GM12878 (cell line): Measurements from ENCODE around the gene ATP6V1F. TPM values are rescaled to one million over a fixed set of nuclear protein-coding genes. Genes with fewer than 3 reads are reported as not detected.

Experiments used
- ASH2L ChIP-seq: fragments of 300-600, 200-600 bp; sonication (generic); IDR thresholded peaks from 2 replicates; pipeline ENCODE4 v1.6.1; 2017; ENCODE audit warnings: low read depth, mild to moderate bottlenecking, borderline replicate concordance
- BHLHE40 ChIP-seq, 2 experiments: fragments of 450-650 bp in 1 of 2; IDR thresholded peaks; 2 replicates each; pipeline ENCODE4 v1.6.1; 2011 to 2017; ENCODE audit warnings: low read depth in 2 of 2, borderline replicate concordance in 1 of 2, improper control_type of control experiment in 1 of 2, low read length in 1 of 2, mild to moderate bottlenecking in 1 of 2
- MLLT1 ChIP-seq: fragments of 450-650 bp; IDR thresholded peaks from 2 replicates; pipeline ENCODE4 v1.6.1; 2016; ENCODE audit warnings: mild to moderate bottlenecking
- MXI1 ChIP-seq: fragments of 150-350 bp; IDR thresholded peaks from 2 replicates; pipeline ENCODE4 v1.6.1; 2011; ENCODE audit warnings: low read depth, mild to moderate bottlenecking, inconsistent platforms, low read length, improper control_type of control experiment
- NR2F1 ChIP-seq: fragments of 450-650 bp; conservative IDR thresholded peaks from 2 replicates; pipeline ENCODE4 v1.6.1; 2017; ENCODE audit warnings: mild to moderate bottlenecking
- PAX5 ChIP-seq: IDR thresholded peaks from 2 replicates; pipeline ENCODE4 v1.6.1; 2011; ENCODE audit warnings: low read depth, low read length, borderline replicate concordance
- RB1 ChIP-seq: fragments of 450-650 bp; formaldehyde crosslinking; IDR thresholded peaks from 2 replicates; pipeline ENCODE4 v1.6.1; 2017; ENCODE audit warnings: mild to moderate bottlenecking, borderline replicate concordance
- YBX1 ChIP-seq: fragments of 450-650 bp; IDR thresholded peaks from 2 replicates; pipeline ENCODE4 v1.6.1; 2016; ENCODE audit warnings: antibody characterized with exemption
- YY1 ChIP-seq: IDR thresholded peaks from 2 replicates; pipeline ENCODE4 v1.6.1; 2011; ENCODE audit warnings: low read depth, mild to moderate bottlenecking, low read length
- polyA plus RNA-seq, 11 experiments: library from polyadenylated mRNA; depleted of rRNA in 4 of 11; unstranded in 6 of 11; stranded (reverse) in 5 of 11; fragments of >200 nt; fragmentation: Nextera tagmentation in 4 of 11; fragmentation: Illumina TruSeq in 1 of 11; extraction: Ambion mirVana in 4 of 11; extraction: Trizol in 1 of 11; gene quantifications; 1 replicate in 1 of 11; 2 replicates in 10 of 11; pipeline versions ENCODE4 v1.2.1 to v1.2.3, GENCODE V29; 2011 to 2016; ENCODE audit warnings: inconsistent platforms in 2 of 11, missing spikeins in 2 of 11, low read depth in 1 of 11
- total RNA-seq, 4 experiments: library from RNA; depleted of rRNA in 3 of 4; stranded (reverse); fragments of >200 nt in 3 of 4; fragmentation: Illumina TruSeq in 1 of 4; extraction: Trizol in 1 of 4; gene quantifications; 2 replicates each; pipeline versions ENCODE4 v1.2.1 to v1.2.3, GENCODE V29; 2013 to 2021
- TF ChIP-seq, protein P1 (sequence below): fragments of 450-650 bp; IDR thresholded peaks from 2 replicates; pipeline ENCODE4 v1.6.1; 2017; ENCODE audit warnings: mild to moderate bottlenecking, low read depth, inconsistent platforms; ENCODE audit not compliant: poor library complexity, severe bottlenecking

ATP6V1F gene
- total and polyA plus RNA-seq, 10 of the 15 experiments (the other 5 are each of a cell fraction or from before 2014, with no cell fraction given): 111 to 343 (median 203) TPM

GRCh38 chr7:128831994-128832879 is 30.4 kb upstream of the ATP6V1F start (continued):
- no peak for TF ChIP-seq RB1
- TF ChIP-seq, protein P1, sequence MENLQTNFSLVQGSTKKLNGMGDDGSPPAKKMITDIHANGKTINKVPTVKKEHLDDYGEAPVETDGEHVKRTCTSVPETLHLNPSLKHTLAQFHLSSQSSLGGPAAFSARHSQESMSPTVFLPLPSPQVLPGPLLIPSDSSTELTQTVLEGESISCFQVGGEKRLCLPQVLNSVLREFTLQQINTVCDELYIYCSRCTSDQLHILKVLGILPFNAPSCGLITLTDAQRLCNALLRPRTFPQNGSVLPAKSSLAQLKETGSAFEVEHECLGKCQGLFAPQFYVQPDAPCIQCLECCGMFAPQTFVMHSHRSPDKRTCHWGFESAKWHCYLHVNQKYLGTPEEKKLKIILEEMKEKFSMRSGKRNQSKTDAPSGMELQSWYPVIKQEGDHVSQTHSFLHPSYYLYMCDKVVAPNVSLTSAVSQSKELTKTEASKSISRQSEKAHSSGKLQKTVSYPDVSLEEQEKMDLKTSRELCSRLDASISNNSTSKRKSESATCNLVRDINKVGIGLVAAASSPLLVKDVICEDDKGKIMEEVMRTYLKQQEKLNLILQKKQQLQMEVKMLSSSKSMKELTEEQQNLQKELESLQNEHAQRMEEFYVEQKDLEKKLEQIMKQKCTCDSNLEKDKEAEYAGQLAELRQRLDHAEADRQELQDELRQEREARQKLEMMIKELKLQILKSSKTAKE: no peak
- TF ChIP-seq ASH2L: no peak
- TF ChIP-seq MLLT1: no peak
- no peak for TF ChIP-seq YBX1
- no peak for TF ChIP-seq MXI1
- no peak for TF ChIP-seq PAX5
- TF ChIP-seq NR2F1: no peak
- TF ChIP-seq BHLHE40 (IDR thresholded peaks at IDR 0.05; ENCODE audit: borderline replicate concordance in 1 of 2, low read depth in 2 of 2, low read length in 1 of 2): no peak
- no peak for TF ChIP-seq YY1
